Measurements from ENCODE around the gene WDR54.

DNA sequence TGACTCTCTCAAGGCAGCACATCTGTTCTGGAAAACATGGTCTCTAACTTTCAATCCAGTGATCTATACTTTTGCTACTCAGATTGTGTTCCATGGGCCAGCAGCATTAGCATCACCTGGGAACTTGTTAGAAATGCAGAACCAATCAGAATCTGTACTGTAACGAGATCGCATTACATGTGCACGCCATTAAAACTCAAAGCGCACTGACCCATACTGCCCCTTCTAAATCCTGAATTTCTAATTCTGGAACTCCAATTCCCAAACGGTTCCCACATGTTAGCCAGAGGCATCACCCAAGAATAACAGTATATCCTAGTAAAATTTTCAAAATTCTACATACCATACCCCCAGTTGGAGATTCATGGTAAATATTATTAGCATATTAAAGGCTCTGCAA lies 30.9 kb upstream of the WDR54 start:
- TF ChIP-seq, protein P1, sequence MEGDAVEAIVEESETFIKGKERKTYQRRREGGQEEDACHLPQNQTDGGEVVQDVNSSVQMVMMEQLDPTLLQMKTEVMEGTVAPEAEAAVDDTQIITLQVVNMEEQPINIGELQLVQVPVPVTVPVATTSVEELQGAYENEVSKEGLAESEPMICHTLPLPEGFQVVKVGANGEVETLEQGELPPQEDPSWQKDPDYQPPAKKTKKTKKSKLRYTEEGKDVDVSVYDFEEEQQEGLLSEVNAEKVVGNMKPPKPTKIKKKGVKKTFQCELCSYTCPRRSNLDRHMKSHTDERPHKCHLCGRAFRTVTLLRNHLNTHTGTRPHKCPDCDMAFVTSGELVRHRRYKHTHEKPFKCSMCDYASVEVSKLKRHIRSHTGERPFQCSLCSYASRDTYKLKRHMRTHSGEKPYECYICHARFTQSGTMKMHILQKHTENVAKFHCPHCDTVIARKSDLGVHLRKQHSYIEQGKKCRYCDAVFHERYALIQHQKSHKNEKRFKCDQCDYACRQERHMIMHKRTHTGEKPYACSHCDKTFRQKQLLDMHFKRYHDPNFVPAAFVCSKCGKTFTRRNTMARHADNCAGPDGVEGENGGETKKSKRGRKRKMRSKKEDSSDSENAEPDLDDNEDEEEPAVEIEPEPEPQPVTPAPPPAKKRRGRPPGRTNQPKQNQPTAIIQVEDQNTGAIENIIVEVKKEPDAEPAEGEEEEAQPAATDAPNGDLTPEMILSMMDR (IDR thresholded peaks at IDR 0.05): no peak
- TF ChIP-seq POLR2A (IDR thresholded peaks at IDR 0.05): no peak

Data from uterus (tissue), 2 donors.